T-helper 22 cell (primary cell): ENCODE data around the gene LFNG.

Source experiments
- DNase-seq: peaks from one replicate; pipeline ENCODE4 v3.0.0-alpha.2; 2020; ENCODE audit warnings: low read depth

The LFNG gene

DNA sequence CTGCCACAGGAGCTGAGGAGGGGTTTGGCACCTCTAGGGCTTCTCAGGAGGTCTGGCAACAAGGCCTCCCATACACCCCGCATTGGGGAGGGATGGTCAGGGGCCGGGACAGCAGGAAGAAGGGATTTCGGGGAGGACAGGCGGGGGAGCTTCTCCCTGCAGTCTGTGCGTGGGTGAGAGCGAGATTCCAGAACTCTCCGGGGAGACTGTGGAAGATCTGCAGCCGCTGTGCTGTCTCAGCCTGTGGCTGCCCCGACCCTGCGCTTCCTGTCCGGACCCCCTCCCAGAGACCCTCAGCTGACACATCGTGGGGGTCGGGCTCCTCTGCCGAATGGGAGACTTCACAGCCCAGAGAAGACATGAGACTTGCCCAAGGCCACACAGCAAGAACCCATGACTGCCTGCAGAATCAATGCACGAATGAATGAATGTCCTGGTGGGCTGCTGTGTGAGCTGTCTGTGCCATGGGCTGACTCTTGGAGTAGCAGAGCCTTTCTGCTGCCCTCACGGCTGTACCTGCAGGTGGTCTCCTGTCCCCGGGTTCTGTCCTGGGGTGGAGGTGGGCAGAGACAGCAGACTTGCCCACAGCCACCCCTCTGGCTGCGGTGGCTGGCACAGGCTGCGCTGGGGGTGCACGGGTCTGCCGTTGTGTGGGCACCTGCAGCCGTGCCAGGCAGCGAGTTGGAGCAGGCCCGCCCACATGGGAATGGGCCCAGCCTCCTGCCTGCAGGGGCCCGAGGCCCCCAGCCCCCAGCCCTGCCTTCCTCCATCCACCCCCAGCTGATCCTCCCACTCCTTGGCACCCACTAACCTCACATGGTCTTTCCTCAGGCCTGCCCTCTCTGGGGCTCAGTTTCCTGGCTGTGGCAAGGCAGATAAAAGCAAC, 16.3 kb upstream of the LFNG start:
- DNase-seq, result no peak

- no peak for DNase-seq
These were observed 15.3 kb upstream of the LFNG start for GRCh38 chr7:2504128-2504888.

DNA sequence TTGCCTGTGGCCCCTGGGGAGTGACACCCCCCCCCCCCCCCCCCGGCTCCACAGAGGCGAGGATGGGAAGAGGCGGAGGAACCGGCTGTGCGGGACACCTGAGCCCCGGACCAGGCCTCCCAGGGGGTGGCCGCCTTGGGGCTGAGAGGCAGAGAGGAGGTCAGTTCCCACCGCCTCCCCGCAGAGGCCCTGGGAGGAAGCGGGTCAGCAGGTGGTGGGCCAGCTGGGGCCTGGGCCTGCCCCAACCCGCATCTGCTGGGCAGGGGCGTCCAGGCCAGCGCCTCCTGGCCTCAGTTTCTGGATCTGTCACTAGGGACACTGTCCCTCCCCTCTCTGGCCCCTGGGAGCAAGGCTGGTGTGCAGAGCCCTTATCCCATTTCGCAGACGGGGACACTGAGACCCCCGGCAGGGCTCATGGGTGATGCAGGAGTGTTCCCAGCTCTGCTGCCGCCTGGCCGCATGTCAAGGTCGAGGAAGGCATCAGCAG, 14.6 kb upstream of the LFNG start:
- DNase-seq, result no peak

DNA sequence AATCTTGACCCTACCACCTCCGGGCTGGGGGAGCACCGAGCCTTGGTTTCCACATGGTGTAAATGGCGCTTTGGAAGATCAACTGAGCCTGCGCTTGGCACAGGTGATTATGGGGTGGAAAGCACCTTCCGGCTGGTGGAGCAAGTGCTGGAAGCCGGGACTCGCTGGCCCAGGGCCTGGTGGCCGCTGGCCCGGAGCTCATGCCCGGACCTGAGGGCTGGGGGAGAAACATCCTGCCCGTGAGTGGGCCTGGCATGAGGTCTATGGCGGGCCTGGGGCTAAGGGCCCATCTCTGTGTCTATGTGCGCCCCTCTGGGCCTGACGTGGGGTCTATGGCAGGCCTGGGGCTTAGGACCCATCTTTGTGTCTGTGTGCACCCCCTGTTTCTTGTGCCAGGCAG, 14.2 kb upstream of the LFNG start:
- DNase-seq, result no peak

DNA sequence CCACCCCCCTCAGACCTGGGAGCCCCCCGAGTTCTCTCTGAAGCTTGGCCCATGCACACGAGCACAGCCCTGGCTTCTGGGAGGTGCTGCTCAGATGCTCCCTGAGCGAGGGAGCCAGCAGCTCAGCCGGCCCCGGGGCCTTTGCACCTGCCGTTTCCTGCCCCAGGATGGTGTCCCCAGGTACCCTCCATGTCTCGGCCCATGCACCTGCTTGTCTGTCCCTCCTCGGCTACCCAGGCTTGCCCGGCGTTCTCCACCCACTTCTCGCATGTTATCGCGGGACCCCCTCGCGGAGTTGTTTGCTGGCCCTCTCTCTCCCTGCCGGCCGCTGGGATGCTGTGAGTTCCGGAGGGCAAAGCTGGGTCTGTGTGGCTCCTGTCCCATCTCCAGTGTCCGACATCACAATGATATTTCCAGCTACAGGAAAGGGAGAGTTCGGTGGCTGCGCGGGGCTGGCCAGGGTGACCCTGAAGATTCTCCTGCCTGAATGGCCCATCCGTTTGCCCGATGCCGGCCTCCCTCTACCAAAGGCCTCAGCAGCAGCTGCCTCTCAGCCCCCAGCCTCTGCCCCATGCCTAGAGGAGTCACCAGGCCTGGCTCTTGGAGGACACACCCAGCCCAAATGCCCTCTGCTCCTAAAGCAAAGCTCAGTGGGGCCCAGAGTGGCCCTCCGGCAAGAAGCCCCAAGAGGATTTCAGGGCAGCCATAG, 12.2 kb upstream of the LFNG start:
- no peak for DNase-seq

- no peak for DNase-seq
These were observed 11.7 kb upstream of the LFNG start for GRCh38 chr7:2507917-2508306.

DNA sequence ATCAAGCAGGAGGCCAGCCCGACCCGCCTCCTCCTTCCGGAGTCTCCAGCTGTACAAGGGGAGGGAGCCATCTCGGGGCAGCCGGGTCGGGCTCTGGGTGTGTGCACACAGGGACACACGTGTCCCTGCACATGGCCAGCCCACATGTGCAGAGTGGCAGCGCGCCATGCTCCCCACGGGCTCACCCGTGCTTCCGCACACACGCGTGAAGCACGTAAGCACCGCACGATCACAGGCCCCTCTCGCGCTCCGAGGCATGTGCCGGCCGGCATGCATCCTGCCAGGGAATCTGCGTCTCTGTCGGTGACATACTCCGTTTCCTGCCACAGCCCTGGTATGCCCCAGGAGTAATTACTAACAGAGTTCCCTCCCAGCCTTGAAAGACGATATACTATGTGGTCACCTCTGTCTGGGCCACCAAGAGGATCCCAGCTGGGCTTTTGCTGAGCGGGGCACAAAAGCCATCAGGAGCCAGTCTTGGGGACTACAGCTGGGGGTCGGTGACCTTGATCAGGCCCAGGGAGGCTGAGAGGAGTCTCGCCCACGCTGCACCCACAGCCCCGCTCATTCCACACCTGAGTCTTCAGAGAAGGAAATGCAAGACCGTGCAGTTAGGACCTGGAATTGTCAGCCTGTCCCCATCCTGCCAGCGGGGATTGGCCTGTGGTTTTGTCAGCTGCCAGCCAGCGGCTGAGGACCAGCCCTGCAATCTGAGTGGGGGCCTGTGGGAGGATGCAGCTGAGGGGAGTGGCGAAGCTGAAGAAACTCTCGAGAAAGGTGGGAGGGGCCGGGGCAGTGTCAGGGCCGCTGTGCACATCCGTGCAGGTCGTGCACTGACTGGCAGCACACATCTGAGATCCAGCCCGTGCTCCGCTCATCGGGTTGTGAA, 11.0 kb upstream of the LFNG start:
- DNase-seq, result peak; percentile 86

DNA sequence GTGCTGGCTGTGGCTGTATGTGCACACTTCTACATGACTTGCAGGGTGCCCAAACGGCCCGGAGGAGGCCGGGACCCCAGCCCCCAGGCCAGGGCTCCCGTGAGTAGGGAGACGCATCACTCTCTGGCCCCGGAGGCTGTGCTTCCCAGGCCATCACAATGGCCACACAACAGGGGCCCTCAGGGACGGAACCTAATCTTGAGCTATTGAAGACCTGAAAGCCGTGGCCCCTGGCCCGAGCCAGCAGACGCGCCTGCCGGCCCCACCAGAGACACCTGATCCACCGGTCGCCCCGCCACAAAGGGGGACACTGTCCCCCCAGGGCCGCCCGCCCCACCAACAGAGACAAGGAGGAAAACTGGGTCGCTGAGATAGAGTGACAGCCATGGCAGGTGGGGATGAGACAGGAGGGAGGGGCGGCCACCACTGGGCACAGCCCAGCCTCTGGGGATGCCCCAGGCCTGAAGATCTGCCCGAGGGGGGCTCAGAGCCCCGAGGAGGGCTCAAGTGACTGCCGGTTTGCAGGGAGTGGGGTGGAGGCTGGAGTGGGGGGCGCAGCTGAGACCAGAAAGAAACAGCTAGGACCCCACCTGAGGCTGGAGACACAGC, 10.2 kb upstream of the LFNG start:
- no peak for DNase-seq

DNA sequence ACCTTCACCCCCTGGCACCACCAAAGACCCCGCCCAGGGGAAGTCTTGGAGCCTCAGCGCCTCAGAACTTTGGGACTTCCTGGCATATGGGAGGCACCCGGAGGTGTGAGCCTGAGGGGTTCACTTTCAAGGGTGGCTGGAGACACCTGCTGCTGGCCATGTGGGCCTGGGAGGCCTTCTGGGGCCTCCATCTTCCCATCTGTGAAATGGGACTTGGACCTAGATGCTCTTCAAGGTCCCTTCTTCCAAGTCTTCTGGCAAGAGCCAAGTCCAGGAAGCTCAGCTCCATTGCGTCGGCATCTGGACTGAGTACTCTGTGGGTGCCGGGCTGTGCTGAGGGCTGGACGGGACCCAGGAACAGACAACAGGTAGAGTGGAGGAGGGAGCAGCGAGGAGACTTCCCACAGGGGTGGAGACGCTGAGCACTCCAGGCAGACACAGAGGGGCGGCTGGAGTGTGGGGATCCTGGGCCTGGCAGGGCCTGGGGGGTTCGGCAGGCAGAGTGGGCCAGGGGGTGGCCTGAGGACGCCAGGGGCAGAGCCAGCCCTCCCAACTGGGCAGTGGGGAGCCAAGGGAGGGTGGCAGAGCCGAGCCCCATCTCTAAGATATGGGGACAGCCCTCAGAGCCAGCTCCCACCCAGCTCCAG, 9.3 kb upstream of the LFNG start:
- DNase-seq, result no peak

GRCh38 chr7:2510909-2511768, 8.4 kb upstream of the LFNG start:
- peak; percentile 58 for DNase-seq

GRCh38 chr7:2511769-2512168, 7.8 kb upstream of the LFNG start:
- DNase-seq, result no peak

- DNase-seq, result no peak
These were observed 7.4 kb upstream of the LFNG start for GRCh38 chr7:2512179-2512661.

DNA sequence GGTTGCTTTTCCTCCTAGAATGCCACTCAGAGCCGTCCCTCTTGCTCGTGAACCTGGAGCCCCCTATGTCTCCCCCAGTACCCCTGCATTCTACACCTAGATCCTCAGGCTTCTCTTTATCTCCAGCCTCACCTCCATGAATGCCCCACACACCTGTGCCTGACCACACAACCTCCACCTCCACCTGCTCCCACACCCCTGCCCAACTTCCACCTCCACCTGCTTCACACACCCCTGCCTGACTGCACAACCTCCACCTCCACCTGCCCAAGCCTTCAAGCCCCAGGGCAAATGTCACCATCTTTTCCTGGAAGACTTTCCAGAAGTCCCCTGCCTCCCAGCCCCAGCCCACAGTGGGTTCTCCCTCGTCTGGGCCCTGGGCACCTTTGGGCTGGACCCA, 6.9 kb upstream of the LFNG start:
- DNase-seq, result no peak

DNA sequence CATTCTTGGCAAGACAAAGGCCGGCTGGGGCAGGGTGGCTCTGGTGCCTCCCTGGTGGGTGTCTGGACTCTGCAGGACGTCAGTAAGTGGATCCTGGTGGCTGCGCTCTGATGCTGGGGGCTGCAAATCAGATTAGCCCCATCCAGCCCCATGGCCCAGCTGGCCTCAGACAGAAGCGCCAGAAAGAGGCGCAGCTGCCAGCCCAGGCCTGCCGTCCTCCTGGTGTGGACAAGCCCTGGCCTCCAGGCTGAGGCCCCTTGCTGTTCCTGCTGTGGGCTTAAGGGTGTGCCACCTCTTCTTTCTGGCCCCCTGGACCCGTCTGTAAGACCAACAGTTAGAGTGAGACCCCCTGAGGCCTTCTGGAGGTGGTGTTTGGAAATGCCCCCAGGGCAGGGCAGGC, 5.9 kb upstream of the LFNG start:
- DNase-seq, result no peak

DNA sequence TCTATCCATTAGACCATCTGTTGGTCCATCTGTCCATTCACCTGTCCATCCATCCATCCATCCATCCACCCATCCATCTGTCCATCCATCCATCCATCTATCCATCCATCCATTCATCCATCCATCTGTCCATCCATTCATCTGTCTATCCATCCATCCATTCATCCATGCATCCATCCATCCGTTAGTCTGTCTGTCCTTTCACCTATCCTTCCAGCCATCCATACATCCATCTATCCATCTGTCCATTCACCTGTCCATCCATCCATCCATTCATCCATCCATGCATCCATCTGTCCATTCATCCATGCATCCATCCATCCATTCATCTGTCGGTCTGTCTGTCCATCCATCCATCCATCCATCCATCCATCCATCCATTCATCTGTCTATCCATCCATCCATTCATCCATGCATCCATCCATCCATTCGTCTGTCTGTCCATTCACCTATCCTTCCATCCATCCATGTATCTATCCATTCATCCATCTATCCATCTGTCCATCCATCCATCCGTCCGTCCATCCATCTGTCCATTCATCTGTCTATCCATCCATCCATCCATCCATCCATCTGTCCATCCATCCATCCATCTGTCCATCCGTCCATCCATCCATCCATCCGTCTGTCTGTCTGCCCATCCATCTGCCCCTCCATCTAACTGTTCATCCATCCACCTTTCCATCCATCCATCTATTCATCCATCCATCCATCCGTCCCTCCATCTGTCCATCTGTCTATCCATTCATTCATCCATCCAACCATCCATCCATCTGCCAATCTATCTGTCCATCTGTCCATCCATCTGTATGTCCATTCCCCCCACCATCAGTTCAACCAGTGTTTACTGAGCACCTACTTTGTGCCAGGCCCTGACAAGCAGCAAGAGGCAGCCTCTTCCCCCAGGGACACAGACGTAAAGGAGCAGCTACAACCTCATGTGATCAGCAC, 4.8 kb upstream of the LFNG start:
- no peak for DNase-seq

DNA sequence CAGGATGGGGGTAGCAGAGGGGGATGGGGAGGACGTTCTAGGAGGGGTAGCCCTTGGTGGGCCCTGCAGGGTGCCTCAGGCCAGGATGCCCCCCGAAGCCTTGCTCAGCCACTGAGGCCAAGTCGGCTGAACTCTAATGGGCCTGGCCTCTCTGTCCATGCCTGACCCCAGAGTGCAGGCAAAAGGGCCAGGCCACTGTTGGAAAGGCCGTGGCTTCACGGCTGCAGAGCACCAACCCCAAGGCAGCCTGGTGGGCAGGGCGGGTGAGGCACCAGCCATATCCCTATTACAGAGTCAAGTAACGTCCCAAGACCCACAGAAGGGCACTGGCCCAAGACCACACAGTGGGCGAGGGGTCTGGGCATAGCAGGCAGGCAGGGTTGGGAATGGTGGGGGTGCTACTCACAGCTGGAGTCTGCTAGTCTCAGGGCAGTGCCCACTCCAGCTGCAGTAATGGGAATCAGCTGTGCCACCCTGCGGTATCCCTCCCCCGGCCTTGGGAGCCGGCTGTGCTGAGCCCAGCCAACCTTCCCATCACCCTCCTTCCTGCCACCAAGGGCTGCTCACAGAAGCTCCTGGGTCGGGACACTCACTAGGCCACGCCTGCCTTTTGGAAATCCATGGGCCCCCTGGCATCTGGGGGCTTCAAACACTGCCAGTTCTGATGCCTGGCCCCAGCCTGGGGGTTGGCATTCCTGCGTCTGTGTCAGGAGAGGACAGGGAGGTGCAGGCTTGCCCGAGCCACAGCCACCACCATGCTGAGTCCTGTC, 4.0 kb upstream of the LFNG start:
- DNase-seq, result no peak

DNA sequence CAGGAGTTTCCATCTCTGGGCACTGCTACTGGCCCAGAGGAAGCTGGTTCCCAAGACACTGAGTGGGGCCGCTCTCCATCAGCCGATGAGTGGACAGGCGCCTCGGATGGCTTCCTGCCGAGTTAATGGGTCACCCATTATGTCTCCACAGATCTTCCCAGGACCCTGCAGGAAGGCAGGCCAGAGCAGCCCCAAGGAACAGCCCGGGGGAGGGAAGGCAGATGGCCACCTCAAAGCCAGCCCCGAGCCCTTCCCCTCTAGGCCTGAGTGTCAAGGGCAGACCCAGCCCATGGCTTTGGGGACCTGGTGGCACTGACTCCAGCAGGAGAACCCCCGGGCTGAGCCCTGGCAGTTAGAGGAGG, 3.4 kb upstream of the LFNG start:
- DNase-seq, result no peak

GRCh38 chr7:2517026-2517425, 2.5 kb upstream of the LFNG start:
- no peak for DNase-seq
